ENCODE data around the gene ST6GALNAC2. TPM values are rescaled to one million over a fixed set of nuclear protein-coding genes. Genes with fewer than 3 reads are reported as not detected.

ST6GALNAC2 gene
- polyA plus RNA-seq, 1 donor (not counting 4 experiments of a cell fraction or from before 2014, with no cell fraction given), result 45.8 TPM

- H4K20me1 ChIP-seq (ENCODE audit: control insufficient read depth, extremely low read depth, insufficient read depth, low read length), result no peaks in the 10 kb centered on the region
- TF ChIP-seq, protein P1, sequence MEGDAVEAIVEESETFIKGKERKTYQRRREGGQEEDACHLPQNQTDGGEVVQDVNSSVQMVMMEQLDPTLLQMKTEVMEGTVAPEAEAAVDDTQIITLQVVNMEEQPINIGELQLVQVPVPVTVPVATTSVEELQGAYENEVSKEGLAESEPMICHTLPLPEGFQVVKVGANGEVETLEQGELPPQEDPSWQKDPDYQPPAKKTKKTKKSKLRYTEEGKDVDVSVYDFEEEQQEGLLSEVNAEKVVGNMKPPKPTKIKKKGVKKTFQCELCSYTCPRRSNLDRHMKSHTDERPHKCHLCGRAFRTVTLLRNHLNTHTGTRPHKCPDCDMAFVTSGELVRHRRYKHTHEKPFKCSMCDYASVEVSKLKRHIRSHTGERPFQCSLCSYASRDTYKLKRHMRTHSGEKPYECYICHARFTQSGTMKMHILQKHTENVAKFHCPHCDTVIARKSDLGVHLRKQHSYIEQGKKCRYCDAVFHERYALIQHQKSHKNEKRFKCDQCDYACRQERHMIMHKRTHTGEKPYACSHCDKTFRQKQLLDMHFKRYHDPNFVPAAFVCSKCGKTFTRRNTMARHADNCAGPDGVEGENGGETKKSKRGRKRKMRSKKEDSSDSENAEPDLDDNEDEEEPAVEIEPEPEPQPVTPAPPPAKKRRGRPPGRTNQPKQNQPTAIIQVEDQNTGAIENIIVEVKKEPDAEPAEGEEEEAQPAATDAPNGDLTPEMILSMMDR (optimal IDR thresholded peaks at IDR 0.05 in 1 of 3, IDR thresholded peaks at IDR 0.05 in 1 of 3, conservative IDR thresholded peaks at IDR 0.05 in 1 of 3; ENCODE audit: extremely low read depth in 1 of 3, insufficient read depth in 2 of 3, low read length in 3 of 3), result no peak
- no peak for TF ChIP-seq EZH2 (IDR thresholded peaks at IDR 0.05; ENCODE audit: low read length)
- H3K9me1 ChIP-seq (ENCODE audit: control insufficient read depth, extremely low read depth, insufficient read depth, low read length), result no peaks in the 10 kb centered on the region
- H3K9ac ChIP-seq (ENCODE audit: control insufficient read depth, extremely low read depth, insufficient read depth, low read length), result no peak overlapping the region
- H3K27me3 ChIP-seq (ENCODE audit: control insufficient read depth, extremely low read depth, insufficient read depth, low read length), result peaks cover 12% of the 10 kb centered on the region
- peaks cover 46% of the 10 kb centered on the region for H3K4me1 ChIP-seq (ENCODE audit: control insufficient read depth, extremely low read depth, insufficient read depth, low read length)
- DNase-seq (ENCODE audit: low read depth, low spot score) (no peak), FAIRE-seq (no peak)
- no peak overlapping the region for H3K4me2 ChIP-seq (ENCODE audit: control insufficient read depth, extremely low read depth, insufficient read depth, low read depth, low read length)
- no peaks in the 10 kb centered on the region for H3K9me3 ChIP-seq (ENCODE audit: control insufficient read depth, low read depth, low read length)
- H3K4me3 ChIP-seq (ENCODE audit: control insufficient read depth in 2 of 3, extremely low read depth in 1 of 3, insufficient read depth in 2 of 3, low read depth in 1 of 3, low read length in 3 of 3), result peak overlapping the region in 1 of 3 experiments; percentile 8
- dilution Hi-C loops (cut with MboI; ENCODE audit: extremely low pct_ligation_motif_present, low sequenced_read_pairs), result no loop called here
- peaks cover 14% of the 10 kb centered on the region for H3K79me2 ChIP-seq (ENCODE audit: control insufficient read depth, insufficient read depth, low read length)
- H3K36me3 ChIP-seq (ENCODE audit: control insufficient read depth in 2 of 2, extremely low read depth in 1 of 2, insufficient read depth in 2 of 2, low read length in 2 of 2), result peaks cover 0 to 5% of the 10 kb centered on the region in 2 experiments
- H3K27ac ChIP-seq (ENCODE audit: control insufficient read depth, insufficient read depth, low read length), result no peak overlapping the region
- H2AFZ ChIP-seq (ENCODE audit: control insufficient read depth, low read length), result no peak overlapping the region
These were observed 36.5 kb downstream of the ST6GALNAC2 start for GRCh38 chr17:76549215-76549518.

DNA sequence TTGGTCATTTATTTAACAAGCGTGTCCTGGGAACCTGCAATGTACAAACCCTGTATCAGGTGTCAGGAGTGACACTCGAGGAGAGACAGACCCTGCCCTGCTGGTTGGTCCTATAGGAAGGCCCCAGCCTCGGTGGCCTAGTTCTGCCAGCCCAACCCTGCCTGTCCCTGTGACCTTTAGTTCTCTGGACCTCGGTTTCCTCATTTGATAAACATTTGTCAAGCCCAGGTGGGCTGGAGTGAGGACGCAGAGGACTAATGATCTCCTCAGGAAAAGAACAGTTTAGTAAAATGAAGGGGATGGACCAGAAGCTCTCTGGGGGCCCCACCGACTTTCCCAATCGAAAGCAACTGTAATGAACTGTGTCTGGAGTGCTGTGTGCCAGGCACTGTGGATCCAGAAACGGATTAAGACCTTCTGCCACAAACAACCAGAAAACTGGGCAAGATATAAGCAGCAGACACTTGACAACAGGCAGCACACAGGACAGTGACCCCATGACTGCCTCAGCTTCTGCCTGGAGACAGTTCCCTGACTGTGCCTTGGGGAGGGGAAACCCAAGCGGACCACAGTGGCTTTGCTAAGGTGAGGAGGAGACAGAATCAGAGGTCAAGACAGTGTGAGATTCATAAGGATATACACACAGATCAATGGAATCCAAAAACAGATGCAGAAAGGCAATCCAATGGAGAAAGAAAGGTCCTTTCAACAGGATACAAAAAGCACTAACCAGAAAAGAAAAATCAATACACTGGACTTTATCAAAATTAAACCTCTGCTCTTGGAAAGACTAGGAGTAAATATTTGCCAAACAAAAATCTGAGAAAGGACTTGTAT, 37.1 kb downstream of the ST6GALNAC2 start:
- Histone ChIP-seq H2AFZ (ENCODE audit: control insufficient read depth, low read length) (no peak overlapping the region), H3K36me3 (ENCODE audit: control insufficient read depth in 2 of 2, extremely low read depth in 1 of 2, insufficient read depth in 2 of 2, low read length in 2 of 2) (peaks cover 0 to 5% of the 10 kb centered on the region in 2 experiments), H3K9ac (ENCODE audit: control insufficient read depth, extremely low read depth, insufficient read depth, low read length) (peak overlapping the region; percentile 9), H3K9me3 (ENCODE audit: control insufficient read depth, low read depth, low read length) (no peaks in the 10 kb centered on the region), H3K4me2 (ENCODE audit: control insufficient read depth, extremely low read depth, insufficient read depth, low read depth, low read length) (peak overlapping the region; percentile 34), H3K4me1 (ENCODE audit: control insufficient read depth, extremely low read depth, insufficient read depth, low read length) (peaks cover 46% of the 10 kb centered on the region), H3K27me3 (ENCODE audit: control insufficient read depth, extremely low read depth, insufficient read depth, low read length) (peaks cover 18% of the 10 kb centered on the region), H3K9me1 (ENCODE audit: control insufficient read depth, extremely low read depth, insufficient read depth, low read length) (no peaks in the 10 kb centered on the region), H3K4me3 (ENCODE audit: control insufficient read depth in 2 of 3, extremely low read depth in 1 of 3, insufficient read depth in 2 of 3, low read depth in 1 of 3, low read length in 3 of 3) (peak overlapping the region in 1 of 3 experiments; percentile 0), H4K20me1 (ENCODE audit: control insufficient read depth, extremely low read depth, insufficient read depth, low read length) (no peaks in the 10 kb centered on the region), H3K27ac (ENCODE audit: control insufficient read depth, insufficient read depth, low read length) (no peak overlapping the region), H3K79me2 (ENCODE audit: control insufficient read depth, insufficient read depth, low read length) (peaks cover 14% of the 10 kb centered on the region)
- DNase-seq (ENCODE audit: low read depth, low spot score) (no peak), FAIRE-seq (no peak)
- TF ChIP-seq, protein P1 (optimal IDR thresholded peaks at IDR 0.05 in 1 of 3, IDR thresholded peaks at IDR 0.05 in 1 of 3, conservative IDR thresholded peaks at IDR 0.05 in 1 of 3; ENCODE audit: extremely low read depth in 1 of 3, insufficient read depth in 2 of 3, low read length in 3 of 3), result no peak
- no peak for TF ChIP-seq EZH2 (IDR thresholded peaks at IDR 0.05; ENCODE audit: low read length)
- dilution Hi-C loops (cut with MboI; ENCODE audit: extremely low pct_ligation_motif_present, low sequenced_read_pairs), result no loop called here
